GM12873 (cell line): ENCODE measurements around the gene ICA1.

Experiments
- CTCF ChIP-seq: IDR thresholded peaks from 2 replicates; pipeline ENCODE4 v1.5.1; 2012; ENCODE audit warnings: low read depth, mild to moderate bottlenecking, moderate library complexity, low read length, control low read depth; ENCODE audit not compliant: insufficient read depth; ENCODE audit errors: missing control alignments

Gene ICA1

GRCh38 chr7:8063706-8064297 lies 198.2 kb downstream of the ICA1 start:
- TF ChIP-seq CTCF: no peak
